HG02970 (cell line): Measurements from ENCODE around the gene MUTYH.
"Not testable (repeated sequence)": the region's sequence is repeated elsewhere in the genome, so short reads cannot be mapped to it uniquely, and the experiment has no call there.

ENCODE experiments used
- ATAC-seq: cut with Tn5 transposase; IDR thresholded peaks from one replicate; pipeline ENCODE4 v1.9.1; 2021; ENCODE audit warnings: mild to moderate bottlenecking, moderate library complexity, moderate number of reproducible peaks; ENCODE audit not compliant: unreplicated experiment, low FRiP score

MUTYH gene

DNA sequence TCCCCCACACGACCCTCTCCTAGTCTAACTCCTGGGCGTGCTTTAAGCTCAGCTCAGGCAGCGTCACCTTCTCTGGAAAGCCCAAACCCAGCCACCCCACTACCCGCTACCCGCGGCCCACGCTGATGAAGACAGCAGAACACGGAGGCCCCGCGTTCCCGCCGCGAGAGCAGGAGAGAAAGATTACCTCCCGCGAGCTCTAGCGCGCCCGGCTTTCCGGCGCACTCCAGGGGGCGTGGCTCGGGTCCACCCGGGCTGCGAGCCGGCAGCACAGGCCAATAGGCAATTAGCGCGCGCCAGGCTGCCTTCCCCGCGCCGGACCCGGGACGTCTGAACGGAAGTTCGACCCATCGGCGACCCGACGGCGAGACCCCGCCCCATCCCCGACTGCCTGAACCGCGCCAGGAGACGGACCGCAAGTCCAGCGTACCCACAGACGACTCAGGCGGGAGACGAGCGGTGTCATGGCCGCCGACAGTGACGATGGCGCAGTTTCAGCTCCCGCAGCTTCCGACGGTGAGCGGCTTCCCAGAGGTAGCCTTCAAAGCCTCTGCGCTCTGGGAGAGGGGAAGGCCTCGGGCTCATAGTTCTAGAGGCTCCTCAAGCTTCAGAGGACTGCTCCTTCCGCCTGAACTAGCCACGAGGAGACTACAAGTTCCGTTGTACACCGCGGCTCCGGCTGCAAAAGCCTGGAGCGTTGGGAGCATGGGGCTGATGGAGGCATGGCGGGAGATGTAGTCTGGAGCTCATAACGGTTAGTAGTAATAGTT lies at the start of gene MUTYH, which contains the start of gene TOE1:
TSS of gene MUTYH (minus strand) at position 652 of the 770 bp plus-strand sequence. CDS start 5,935 bp downstream, outside the sequence.
TSS of gene TOE1 (plus strand) at position 382 of the 770 bp plus-strand sequence. CDS start at position 465, 83 bp downstream.
- ATAC-seq = peak; percentile 87

DNA sequence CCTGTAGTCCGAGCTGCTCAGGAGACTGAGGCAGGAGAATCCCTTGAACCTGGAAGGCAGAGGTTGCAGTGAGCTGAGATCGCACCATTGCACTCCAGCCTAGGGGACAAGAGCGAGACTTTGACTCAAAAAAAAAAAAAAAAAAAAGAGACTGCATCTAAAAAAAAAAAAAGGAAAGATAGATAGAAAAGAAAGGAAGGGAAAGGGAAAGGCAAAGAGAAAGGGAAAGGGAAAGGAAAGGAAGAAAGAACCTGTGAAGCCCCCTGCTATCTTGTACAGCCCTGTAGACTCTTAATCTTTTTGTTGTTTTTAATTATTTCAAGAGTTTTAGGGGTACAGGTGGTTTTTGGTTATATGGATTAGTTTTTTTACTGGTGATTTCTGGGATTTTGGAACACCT lies 46.0 kb upstream of the MUTYH start:
- ATAC-seq = no peak

DNA sequence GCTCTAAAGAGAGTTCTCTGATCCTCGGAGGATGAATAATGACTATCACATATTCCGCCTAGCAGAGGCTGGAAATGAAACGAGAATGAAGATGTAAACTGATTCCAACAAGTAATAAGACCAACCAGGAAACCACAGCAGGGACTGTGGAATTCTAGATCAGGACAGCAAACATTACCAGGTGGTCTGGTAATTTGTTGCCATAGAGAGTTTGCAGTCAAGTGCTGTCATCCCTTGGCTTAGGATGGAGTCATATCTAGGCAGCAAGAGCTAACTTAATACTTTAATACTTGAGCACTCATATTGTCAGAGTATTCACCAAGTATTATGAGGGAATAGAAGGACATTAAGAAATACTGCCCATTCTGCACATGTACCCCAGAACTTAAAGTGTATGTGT lies 45.1 kb upstream of the MUTYH start:
- no peak for ATAC-seq

DNA sequence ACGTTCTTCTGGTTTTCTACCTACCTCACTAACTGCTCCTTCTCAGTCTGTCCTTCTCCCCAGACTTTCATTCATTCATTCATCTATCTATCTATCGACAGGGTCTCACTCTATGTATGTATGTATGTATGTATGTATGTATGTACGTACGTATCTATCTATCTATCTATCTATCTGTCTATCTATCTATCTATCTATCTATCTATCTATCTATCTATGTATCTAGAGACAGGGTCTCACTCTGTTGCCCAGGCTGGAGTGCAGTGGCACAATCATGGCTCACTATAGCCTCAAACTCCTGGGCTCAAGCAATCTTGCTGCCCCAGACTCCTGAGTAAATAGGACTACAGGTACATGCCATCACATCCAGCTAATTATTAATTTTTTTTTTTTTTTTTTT lies 44.0 kb upstream of the MUTYH start:
- ATAC-seq = not testable (repeated sequence)

DNA sequence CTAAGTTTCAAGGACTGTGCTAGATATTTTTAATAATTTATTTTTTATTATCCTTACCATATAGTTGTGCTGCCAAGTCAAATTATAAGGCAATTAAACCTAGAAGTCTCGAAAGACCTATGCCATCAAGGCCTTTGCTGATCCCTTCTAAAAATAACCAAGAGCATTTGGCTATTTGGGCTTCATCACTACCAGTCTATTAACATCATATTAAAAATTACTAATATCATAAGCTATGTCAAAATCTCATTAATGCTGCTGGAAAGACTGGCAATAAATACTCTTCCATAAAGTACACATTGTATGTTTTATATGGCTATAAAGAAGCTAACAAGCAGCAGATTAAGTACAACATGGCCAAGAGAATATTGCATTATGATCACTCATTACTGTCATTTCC lies 43.0 kb upstream of the MUTYH start:
- ATAC-seq = no peak

DNA sequence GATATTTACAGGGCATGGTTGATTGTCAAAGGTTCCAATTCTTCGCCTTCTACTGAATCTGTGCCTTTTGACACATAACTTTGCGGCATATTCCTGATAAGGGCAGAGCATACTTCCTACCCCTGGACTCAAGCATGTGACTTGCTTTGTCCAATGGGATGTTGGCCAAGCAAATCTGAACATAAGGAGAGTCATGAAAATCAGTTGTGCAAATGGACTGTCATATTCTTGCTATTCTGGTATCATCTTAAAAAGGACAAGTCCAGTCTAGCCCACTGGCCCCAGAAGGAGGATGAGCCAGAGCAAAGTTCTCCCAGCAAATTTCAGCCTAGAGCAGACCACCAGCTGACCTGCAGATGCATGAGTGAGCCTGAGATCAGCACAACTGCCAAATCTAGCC lies 41.0 kb upstream of the MUTYH start:
- ATAC-seq = no peak

DNA sequence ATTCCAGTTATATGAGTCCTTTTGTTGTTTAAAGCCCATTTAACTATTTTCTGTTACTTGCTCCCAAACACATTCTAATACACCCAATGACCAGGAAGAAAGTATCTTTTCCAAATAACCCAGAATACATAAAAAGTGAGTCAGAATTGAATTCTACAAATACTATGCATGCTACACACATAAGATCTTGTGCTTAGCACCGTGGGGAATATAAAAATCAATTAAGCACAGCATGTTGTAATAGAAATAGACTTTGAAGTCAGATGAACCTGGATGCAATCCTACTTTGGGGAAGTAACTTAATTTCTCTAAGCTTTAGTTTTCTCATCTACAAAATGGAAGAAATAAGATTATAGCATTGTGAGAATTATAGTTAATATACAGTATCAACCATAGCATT lies 40.5 kb upstream of the MUTYH start:
- ATAC-seq = no peak

DNA sequence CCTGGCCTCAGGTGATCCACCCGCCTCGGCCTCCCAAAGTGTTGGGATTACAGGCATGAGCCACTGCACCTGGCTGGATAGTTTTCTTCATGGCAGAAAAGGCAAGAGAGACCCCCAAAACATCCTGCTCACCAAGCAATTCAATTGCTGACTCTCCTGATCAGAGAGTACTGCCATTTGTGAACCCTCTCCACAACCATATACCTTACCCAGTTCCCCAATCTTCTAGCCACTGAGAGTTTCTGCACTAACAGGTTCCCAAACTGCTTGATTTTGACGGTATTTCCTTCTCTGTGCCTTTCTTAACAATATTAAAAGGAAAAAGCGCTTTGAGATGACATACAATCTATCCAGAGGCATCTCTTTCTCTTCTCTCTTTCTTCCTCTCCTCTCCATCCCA lies 39.9 kb upstream of the MUTYH start:
- no peak for ATAC-seq

DNA sequence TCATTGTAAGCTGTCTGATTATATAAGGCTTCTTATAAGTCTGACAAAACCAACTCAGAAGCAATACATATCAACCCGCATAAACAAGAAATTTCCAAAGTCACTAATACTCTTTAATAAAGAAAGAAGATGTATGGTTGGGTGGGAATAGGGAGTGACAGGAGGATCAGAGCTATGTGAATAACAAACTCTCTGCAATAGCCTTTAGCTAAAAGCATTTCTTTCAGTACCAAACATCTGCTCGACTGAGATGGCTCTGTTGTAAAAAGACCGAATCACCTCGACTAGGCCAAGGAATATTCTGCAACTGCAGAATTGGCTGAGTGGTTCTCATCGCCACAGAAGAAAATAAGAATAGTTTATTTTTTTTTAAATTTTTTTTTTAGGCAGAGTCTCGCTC lies 39.3 kb upstream of the MUTYH start:
- ATAC-seq = no peak

DNA sequence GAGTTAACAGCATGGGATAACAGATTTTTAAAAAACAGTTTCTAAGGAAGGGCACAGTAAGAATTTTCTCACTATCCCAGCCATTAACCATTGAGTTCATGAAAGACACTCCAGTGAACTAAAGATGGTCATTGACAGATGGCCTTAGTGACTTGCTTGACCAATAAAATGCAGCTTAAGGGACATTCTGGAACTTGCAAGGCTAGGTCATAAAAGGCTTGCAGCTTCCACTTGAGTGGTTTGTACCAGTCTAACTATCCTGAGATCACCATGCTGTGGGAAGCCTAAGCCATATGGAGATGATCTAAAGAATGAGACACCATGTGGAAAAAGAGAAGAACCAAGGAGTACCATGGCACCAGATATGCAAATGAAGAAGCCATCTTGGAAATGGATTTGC lies 37.9 kb upstream of the MUTYH start:
- ATAC-seq = no peak

DNA sequence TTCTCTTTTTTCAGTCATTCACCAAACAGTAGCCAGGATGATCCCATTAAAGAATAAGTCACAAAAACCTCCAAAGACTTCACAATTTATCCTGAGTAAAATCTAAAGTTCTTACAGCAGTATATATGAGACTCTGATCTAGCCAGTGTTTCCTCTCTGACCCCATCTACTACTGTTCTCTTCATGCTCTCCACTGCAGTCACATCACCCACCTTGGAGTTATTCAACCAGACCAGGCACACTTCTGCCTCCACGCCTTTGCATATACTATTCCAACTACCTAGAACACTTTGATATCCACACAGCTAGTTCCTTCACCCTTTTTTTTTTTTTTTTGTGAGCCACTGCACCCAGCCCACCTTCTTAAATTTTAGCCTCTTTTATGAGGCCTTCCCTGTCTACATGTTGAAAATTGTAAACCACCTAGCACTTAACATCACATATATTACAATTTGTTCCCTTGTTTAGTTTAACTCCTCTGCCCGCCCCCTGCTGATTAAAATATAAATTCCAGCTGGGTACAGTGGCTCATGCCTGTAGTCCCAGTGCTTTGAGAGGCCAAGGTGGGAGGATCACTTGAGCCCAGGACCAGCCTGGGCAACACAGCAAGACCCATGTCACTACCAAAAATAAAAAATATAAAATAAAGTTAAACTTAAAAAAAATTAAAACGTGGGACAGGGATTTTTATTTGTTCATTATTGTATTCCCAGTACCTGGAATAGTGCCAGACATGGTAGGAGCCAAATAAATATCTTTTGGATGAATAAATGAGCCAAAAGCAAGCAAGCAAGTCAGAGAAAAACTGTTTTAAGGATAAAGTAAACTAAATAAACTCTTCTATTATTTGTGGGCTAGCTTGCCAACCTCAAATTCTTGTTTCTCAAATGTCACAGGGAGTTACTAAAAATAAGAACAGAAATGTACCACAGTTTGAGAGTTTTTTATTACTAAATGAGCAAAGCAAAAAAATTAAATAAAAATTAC lies 35.2 kb upstream of the MUTYH start:
- ATAC-seq = no peak

DNA sequence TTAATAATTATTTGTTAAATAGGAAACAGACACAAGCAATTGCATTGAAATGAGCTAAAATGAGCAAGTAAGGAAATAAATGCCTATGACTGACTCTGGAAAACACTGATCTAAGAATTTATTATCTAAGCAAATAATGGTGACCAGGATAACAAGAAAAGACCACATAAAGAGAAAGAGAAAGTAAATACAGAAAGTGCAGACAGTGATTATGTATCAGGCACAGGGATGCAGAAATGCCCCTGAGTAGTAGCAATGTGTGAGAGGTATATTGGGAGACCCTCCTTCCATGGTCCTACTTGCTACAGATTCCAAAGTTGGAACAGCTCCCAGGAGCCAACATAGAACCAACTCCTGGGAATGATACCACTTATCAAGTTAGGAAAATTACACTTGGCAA lies 33.3 kb upstream of the MUTYH start:
- no peak for ATAC-seq

DNA sequence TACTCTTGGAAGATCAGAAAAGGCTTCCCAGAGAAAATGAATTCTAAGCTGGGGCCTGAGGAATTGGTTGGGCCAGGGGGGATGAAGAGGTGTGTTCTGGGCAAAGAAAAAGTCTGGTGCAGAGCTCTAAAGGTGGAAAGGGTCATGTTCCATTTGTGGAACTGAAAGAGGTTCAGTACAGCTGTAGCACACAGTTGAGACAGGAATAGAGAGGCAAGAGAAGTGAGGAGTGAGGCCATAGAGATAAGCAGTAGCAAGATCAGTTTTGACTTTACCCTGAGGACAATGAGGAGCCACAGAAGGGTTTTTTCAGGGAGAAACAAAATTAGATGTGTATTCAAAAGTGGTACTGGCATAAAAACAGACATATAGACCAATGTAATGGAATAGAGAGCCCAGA lies 30.3 kb upstream of the MUTYH start:
- no peak for ATAC-seq

DNA sequence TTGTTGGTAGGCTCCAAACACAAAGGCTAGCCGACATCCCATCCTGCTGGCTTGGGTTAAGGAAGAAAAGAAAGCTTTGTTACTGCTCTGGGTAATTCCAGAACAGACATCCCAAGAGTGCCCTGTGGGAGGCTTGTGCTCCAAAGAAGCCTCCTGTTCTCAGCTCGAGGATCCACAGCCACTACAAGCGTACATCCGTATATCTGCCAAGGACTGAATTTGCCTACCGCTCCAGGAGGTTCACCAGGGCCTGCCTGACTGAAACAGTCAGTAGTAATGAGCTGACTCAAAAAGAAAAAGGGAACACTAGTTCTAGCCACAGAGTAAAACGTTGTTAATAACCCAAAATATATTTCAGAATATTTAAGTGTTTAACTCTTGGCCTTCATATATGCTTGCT lies 24.8 kb upstream of the MUTYH start:
- no peak for ATAC-seq

DNA sequence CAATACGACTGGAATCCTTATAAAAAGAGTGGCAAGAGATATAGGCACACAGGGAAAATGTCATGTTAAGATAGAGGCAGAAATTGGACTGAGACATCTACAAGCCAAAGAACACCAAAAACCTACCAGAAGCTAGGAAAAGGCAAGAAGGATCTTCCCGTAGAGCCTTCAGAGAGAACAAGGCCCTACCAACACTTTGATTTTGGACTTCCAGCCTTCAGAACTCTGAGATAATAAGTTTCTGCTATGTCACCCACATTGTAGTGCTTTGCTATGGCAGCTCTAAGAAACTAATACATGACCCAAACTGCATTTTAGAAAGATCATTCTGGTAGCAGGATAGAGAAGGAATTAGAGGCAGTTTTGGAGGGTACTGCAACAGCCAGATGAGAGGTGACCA lies 24.1 kb upstream of the MUTYH start:
- ATAC-seq = no peak

DNA sequence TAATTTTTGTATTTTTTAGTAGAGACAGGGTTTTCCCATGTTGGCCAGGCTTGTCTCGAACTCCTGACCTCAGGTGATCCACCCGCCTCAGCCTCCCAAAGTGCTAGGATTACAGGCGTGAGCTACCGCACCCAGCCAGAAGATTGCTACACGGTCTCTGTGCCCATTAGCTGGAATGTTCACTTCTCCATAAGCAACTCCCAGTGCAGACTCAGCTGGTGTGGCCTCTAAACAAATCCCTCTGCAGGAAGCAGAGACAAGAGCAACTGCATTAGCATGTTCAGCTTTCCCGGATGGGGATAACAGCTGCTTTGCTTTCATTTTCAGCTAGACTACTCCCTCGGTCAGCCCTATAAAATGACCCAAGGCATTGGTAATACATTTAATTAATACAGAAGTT lies 20.7 kb upstream of the MUTYH start:
- ATAC-seq = not testable (repeated sequence)

DNA sequence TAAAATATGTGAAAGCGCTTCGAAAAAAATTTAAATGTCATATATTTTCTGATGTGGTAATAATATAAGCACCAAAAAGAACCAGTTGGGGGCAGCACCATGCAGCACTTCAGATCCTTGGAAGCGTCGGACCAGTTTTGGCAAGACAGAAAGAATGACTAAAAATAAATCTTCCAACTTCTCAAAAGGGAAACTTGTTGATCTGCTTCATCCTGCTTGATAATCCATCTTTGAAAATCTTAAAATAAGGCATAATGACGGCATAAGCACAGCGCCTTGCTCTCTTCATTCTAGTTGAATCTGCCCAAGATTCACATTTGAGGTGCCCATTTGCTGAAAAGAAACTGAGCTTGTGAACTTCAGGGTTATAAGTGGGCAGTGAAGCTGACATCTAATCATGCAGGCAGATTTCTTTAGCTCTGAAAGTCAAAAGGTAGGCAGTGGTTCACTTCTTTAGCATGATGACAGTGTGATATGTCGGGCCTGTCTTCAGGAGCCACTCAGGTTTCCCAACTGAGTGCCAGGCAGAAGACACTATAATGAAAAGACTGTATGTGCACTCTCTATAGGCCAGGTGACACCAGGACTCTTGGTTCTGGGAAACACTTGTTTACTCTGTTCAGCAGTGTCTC lies 19.8 kb upstream of the MUTYH start:
- no peak for ATAC-seq

DNA sequence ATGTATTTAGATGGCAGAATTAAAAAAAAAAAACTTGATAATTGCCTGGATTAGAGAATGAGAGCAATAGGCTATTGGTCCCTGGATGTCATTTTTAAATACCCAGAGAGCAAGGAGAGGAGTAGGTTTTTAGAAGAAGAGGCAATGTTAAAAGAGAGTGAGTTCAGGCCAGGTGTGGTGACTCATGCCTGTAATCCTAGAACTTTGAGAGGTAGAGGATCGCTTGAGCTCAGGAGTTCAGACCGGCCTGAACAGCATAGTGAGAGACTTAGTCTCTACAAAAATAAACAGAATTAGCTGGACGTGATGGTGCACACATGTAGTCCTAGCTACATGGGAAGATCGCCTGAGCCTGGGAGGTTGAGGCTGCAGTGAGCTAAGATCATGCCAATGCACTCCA lies 15.9 kb upstream of the MUTYH start:
- no peak for ATAC-seq

DNA sequence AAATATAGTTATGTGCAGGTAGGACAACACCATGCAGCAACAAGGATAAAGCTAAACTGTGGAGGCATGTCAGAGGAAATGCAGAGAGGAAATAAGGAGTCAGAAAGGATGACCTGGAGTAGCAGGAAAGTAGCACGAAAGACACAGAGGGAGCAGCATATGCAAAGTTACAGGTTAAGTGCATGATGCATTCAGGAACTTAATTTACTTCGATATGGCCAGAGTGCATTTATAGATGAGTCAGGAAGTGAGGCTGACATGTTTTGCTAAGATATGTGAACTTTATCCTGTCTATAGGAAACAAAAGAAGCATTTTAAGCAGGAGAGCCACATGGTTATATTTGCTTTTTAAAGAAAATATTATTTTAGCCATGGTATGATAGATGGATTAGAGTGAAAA lies 15.4 kb upstream of the MUTYH start:
- ATAC-seq = no peak

DNA sequence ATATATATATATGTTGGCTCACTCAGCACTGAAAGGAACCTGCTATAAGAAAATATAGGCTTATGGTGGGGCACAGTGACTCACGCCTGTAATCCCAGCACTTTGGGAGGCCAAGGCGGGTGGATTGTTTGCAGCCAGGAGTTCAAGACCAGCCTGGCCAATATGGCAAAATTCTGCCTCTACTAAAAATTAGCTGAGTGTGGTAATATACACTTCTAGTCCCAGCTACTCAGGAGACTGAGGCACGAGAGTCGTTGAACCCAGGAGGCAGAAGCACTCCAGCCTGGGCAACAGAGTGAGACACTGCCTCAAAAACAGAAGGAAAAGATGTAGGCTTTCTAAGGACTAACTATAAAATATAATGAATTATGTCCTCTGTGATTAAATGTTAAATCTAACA lies 14.6 kb upstream of the MUTYH start:
- ATAC-seq = no peak

DNA sequence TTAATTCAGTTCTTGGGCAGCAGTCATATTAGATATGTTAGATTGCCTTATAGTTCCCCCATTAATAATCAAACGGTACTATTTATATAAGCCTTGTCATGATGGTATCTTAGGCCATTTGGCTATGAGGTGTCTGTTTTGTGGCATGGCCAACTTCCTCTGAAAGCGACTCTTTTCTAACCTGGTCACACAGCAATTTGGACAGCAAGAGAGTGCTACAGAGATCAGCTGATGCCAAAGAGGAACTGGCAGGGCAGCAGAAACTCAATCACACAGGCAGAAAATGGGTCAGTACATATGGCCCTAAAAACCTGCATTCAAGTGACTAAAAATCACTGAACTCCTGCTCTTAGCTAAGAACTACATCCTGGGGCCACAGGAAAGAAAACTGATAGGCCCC lies 13.4 kb upstream of the MUTYH start:
- no peak for ATAC-seq
